NCI-H774 (cell line): ENCODE results near the gene CRYBG3.
"Not testable (repeated sequence)": the region's sequence is repeated elsewhere in the genome, so short reads cannot be mapped to it uniquely, and the experiment has no call there.

Experiments used
- DNase-seq: peaks from one replicate; lab custom pipeline; 2025; lab: John Stamatoyannopoulos, UW

The CRYBG3 gene

GRCh38 chr3:97821774-97822358, at the start of gene CRYBG3:
TSS of gene CRYBG3 (plus strand) at chr3:97822011. CDS start at chr3:97822207, 196 bp downstream.
- peak; percentile 90 for DNase-seq

DNA sequence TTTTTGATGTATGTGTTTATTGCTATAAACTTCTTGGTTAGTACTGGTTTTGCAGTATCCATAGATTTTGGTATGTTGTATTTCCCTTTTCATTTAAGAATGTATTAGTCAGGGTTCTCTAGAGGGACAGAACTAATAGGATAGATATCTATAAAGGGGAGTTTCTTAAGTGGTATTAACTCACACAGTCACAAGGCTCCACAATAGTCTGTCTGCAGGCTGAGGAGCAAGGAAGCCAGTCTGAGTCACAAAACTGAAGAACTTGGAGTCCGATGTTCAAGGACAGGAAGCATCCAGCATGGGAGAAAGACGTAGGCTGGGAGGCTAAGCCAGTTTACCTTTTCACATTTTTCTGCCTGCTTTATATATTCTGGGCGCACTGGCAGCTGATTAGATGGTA, 48.9 kb upstream of the CRYBG3 start:
- no peak for DNase-seq

DNA sequence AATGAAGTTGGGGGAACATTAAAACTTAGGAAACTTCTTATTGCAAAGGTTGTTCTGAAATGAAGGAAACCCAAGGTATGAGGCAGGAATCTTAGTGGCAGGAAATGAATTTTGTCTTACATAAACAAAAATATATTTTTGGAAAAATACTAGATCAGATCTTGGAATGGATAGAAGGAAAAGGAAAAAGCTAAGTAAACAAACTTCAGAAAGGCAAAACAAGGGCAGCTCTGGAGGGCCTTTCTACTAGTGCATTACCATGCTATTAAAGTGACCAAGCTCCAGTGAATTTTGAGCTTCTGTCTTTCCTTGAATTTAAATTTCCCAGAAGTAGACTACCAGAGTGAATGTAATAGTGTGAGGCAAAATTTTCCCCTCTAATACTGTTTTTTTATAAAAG, 43.7 kb upstream of the CRYBG3 start:
- no peak for DNase-seq

- peak; percentile 68 for DNase-seq
Measured at GRCh38 chr3:97793420-97794019, 28.3 kb upstream of the CRYBG3 start.

- no peak for DNase-seq
Measured at GRCh38 chr3:97795951-97796350, 25.9 kb upstream of the CRYBG3 start.

- no peak for DNase-seq
Measured at GRCh38 chr3:97804471-97804870, 17.3 kb upstream of the CRYBG3 start.

- no peak for DNase-seq
Measured at GRCh38 chr3:97810779-97811390, 10.9 kb upstream of the CRYBG3 start.

- DNase-seq, result no peak
Measured at GRCh38 chr3:97815149-97815917, 6.5 kb upstream of the CRYBG3 start.

GRCh38 chr3:97816811-97817210, 5.0 kb upstream of the CRYBG3 start:
- peak; percentile 17 for DNase-seq

- DNase-seq, result peak; percentile 92
Measured at GRCh38 chr3:97817965-97818364, 3.8 kb upstream of the CRYBG3 start.

DNA sequence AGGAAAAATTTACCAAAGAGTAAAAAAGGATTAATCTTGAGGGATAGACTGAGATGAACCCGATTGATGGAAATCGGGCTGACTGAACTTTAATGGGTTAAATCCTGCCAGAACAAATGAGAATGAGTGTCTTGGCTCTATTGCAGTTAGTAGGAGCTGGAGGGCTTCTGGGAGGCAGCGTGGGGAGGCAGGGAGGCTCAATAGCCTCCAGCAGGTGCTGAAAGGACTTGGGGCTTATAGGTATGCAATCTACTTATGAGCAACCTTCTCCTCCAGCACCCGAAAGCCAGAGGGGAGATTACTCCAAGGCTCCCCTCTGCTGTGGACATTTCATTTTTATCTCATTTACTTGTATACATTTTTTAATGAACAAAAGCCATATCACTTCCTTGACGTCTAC, 1.0 kb upstream of the CRYBG3 start:
- DNase-seq, result no peak

- peak; percentile 58 for DNase-seq
Measured at GRCh38 chr3:97821287-97821773, 481 bp upstream of the CRYBG3 start.

DNA sequence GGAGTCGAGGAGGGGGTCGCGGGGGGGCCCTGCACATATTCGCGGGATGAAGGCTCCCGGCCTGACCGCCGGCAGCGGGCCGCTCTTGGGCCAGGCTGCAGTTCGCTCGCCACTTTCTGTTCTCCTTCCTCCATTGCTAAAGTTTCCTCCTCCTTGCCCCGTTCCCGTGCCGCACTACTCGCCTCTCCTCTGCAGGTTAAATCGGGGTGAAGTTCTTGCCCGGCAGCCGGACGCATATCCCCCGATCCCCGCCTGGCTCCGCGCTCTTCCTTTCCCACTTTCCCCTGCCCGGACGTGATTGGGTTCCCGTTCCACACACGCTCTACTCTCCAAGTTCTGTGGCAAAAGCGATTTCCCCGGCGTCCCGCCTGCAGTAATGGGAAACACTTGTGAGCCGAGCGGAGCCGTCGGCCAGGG, 556 bp downstream of the CRYBG3 start:
- DNase-seq, result no peak

DNA sequence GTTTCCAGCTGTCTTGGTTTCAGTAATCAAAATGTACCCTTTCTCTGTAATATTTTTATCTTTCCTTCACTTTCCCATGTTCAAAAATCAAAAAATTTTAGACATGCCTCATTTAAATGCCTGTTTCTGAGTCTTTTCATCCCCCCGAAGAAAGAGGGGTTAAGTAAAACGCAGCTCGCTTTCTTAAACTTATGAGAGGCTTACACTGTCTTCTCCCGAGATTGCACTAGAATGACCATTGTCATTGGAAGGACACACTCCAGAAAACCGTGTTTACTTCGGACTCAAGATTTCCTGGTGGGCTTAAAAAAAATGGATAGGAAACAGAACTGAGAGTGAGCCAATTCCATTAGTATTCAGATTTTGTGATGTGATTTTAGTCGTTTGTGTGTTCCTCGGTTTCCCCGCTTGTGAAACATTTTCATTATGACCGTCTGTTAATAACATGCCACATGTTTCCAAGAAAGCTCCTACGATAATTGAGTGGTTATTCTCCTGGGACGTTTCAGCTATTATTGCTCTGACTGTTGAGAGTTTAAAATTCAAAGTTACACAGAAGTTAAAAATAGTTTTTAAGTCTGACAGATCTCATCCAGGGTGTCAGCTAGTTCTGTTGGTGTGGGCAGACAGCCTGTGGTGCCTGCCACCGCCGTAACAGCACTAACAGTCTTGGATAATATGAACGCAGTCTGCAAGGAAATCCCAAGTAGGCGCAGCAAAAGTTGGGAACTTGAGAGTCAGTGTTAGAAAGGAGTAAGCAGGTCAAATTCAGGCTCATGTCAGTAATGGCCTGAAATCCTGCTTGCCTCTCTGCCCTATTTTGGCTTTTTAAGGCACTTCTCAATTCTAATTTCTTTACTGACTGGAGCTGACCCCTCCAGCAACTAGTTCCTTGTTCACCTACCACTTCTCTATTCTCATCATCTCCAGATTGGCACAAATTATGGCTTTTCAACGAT, 1.5 kb downstream of the CRYBG3 start:
- no peak for DNase-seq

DNA sequence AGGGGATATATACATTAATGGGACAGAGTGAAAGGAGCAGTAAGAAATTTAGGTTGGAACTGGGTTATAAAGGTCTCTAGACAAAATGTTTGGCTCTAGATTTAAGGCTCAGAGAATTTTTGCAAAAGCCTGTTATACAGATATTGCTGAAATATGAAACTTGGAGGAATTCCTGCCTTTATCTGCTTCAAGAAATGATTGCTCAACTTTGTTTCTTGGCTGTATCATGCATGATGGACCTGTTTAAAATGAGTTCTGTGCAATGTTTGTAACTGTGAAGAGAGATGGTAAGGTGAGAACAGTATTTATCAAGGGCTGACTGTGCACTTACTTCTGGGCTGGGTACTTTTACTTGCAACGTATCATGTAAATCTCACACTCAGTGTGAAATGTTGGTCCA, 3.3 kb downstream of the CRYBG3 start:
- no peak for DNase-seq

DNA sequence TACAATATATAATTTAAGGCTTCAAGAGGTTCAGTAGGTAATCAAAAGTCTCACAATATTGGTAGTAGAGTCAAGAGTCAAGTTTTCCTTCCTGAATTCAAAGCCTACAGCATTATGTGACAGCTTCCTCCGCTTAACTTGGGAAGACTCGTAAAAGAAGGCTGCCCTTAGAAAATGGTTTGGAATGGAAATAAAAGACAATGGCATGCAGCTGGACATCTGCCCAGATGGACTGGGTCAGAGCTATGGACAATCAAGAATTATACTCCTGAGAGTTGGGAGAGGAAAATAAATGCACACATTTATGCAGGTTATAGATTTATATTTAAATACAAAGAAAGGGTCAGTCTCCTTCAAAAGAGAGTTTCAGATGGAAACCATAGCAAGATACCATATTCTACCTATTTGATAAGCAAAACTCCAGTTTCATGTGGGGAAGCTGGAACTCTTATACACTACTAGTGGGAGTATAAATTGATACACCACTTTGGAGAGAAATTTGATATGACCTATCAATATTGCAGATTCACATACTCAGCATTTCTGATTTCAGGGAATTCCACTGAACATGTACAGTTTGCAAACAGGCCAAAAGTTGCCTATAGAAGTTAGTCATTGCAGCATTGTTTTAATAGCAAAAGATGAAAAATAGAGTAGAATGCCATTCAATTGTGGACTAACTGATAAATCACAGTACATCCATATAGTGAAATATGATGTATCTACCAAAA, 6.1 kb downstream of the CRYBG3 start:
- DNase-seq, result no peak

DNA sequence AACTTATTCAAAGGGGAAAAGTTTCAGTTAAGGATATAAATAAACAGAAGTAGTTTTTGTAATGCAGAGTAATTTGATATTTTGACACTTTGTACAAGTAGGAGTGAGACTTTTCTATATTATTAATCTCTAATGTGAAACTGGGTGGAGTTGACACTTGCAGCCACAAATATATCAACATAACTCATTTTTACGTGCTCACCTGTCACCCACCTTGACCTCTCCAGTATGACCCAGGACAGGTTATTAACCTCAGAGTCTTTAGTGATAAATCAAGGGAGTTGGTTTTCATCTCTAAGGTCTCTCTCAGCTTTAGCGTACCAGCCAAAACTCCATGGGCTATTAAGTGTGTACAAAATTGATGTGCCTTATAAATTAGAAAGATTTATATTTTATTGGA, 7.4 kb downstream of the CRYBG3 start:
- DNase-seq, result no peak

DNA sequence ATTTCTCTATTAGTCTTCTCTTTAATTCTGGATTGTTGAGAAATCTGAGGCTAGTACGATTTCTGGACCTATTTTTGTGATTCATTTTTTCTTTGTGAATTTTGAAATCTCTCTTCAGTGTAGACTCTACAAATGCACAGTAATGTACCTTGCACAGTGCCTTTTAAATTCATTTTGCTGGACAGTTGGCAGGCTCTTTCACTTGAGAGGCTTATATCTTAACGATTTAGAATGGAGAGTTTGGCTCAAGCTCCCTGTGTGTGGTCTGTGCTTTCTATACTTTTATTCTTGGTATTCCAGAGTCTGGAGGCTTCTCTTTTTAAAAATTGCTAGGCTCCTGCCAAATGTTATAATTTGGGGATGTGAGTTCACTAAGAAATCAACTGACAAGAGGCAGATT, 8.8 kb downstream of the CRYBG3 start:
- DNase-seq, result no peak

- no peak for DNase-seq
Measured at GRCh38 chr3:97831140-97831539, 9.3 kb downstream of the CRYBG3 start.

DNA sequence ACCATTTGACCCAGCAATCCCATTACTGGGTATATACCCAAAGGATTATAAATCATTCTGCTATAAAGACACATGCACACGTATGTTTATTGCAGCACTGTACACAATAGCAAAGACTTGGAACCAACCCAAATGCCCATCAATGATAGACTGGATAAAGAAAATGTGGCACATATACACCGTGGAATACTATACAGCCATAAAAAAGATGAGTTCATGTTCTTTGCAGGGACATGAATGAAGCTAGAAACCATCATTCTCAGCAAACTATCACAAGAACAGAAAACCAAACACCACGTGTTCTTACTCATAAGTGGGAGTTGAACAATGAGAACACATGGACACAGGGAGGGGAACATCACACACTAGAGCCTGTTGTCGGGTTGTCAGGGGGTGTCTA, 11.4 kb downstream of the CRYBG3 start:
- not testable (repeated sequence) for DNase-seq

- no peak for DNase-seq
Measured at GRCh38 chr3:97835761-97836160, 13.9 kb downstream of the CRYBG3 start.
